ENCODE results near the gene XIAP.

Gene XIAP

GRCh38 chrX:123961268-123962005, 101.6 kb downstream of the XIAP start, which contains the start of gene STAG2:
TSS of gene STAG2 (plus strand) at chrX:123961706. CDS start at chrX:124022628, 60,922 bp downstream.
- peak; percentile 65 for DNase-seq

DNA sequence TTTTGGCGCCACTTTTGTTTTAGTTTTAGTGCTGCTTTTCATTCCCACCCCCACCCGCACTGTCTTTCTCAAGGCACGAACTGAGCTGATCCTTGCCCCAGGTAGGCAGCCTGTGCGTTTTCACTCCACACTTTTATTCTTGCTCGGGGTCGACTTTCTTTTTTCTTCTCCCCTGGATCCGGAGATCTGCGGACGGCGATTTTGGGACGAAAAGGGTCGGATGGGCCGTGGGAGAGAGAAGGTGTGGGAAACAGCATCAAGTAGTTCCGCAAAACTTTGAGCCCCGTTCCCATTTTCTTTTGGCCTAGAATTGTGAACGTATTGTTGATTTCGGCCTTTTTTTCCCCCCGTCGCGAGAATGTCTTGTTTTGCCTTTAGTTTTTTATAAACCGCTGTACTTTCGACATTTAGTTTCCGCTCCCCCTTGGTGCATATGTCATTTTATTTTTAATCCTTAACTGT, 102.2 kb downstream of the XIAP start:
- DNase-seq = no peak

DNA sequence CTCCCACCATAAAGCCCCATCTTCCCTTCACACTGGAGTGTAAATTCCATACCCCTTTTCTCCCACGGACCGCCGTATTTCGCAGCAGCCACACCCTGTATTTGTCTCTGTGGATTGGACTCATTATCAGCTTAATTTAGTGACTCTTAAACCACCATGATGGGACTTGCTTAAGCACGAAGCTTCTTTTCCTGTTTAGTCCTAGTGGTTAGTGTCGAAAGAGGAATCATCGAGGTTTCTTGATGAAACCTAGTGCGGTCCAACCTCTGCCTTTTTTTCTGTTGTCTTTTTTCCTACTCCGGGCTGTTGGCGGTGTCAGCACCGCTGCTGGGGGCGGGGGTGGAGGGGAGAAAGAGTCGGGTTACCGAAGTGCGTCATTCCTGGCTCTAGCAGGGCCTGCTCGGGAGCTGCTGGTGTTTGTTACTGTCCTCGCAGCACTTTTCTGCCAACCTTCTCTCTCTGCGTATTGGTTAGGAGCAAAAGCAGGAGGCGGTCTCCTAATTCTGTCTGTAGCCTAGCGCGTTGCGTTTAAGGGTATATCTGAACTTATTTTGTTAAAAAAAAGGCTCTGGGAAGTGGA, 103.0 kb downstream of the XIAP start:
- DNase-seq = peak; percentile 84

Measured in NCI-H526 treated with DMSO at 0.1 percent for 48 hours (cell line).